Loucy (cell line): Measurements from ENCODE around the gene NIN.

Experiments
- CTCF ChIP-seq: fragments of 200-600 bp; sonication (generic); conservative IDR thresholded peaks from 2 replicates; pipeline ENCODE4 v1.5.1; 2014; ENCODE audit warnings: mild to moderate bottlenecking, antibody characterized with exemption, low read length
- EZH2phosphoT487 ChIP-seq: fragments of 200-600 bp; IDR thresholded peaks from 2 replicates; pipeline ENCODE4 v1.6.1; 2018; ENCODE audit warnings: antibody characterized with exemption, mild to moderate bottlenecking, moderate library complexity, borderline replicate concordance

- TF ChIP-seq EZH2phosphoT487 (no peak), CTCF (no peak)
Measured at GRCh38 chr14:50805396-50805795, 25.6 kb downstream of the NIN start.
